Vagina (tissue), 2 donors: ENCODE results near the gene OTUD4. TPM values are rescaled to one million over a fixed set of nuclear protein-coding genes. Genes with fewer than 3 reads are reported as not detected.

Source experiments
- DNase-seq, 2 donors: peaks; one replicate each; pipeline ENCODE4 v3.0.0-alpha.2; 2017; ENCODE audit errors: extremely low spot score in 2 of 2
- H3K27ac ChIP-seq: fragments of 200-600 bp; sonication (generic); one replicate; pipeline ENCODE4 v1.5.1; 2019
- H3K27me3 ChIP-seq: fragments of 200-600 bp; sonication (generic); one replicate; pipeline ENCODE4 v1.5.1; 2019
- H3K36me3 ChIP-seq, 2 donors: fragments of 200-600 bp; sonication (generic); one replicate each; pipeline ENCODE4 v1.5.1; 2017 to 2019
- H3K4me1 ChIP-seq: fragments of 200-600 bp; sonication (generic); one replicate; pipeline ENCODE4 v1.5.1; 2019
- H3K4me3 ChIP-seq, 2 donors: fragments of 200-600 bp; sonication (generic); 1 replicate in 1 of 2; 2 replicates in 1 of 2; pipeline ENCODE4 v1.5.1; 2016 to 2019
- H3K9me3 ChIP-seq: fragments of 200-600 bp; sonication (generic); one replicate; pipeline ENCODE4 v1.5.1; 2019
- CTCF ChIP-seq, 3 experiments: fragments of 450-650 bp in 2 of 3; fragments of 200-600 bp in 1 of 3; sonication (generic) in 1 of 3; IDR thresholded peaks; one replicate each; pipeline ENCODE4 v1.5.1; 2017 to 2019; ENCODE audit warnings: antibody characterized with exemption in 3 of 3, mild to moderate bottlenecking in 2 of 3, moderate library complexity in 2 of 3
- POLR2A ChIP-seq, 2 donors: fragments of 450-650 bp; IDR thresholded peaks; one replicate each; pipeline ENCODE4 v1.6.1; 2017; ENCODE audit warnings: antibody characterized with exemption in 2 of 2, mild to moderate bottlenecking in 2 of 2, moderate library complexity in 2 of 2
- POLR2AphosphoS5 ChIP-seq, 2 donors: sonication (generic); formaldehyde crosslinking; IDR thresholded peaks; one replicate each; pipeline ENCODE4 v1.9.0; 2017; ENCODE audit warnings: antibody characterized with exemption in 2 of 2, mild to moderate bottlenecking in 2 of 2, low read depth in 1 of 2; ENCODE audit not compliant: insufficient read depth in 1 of 2
- intact Hi-C: fragments of 100-400 bp; cut with DNase I; formaldehyde crosslinking; loops from one replicate; pipeline ENCODE4 v1.15.1; 2023
- total RNA-seq: library from RNA; depleted of rRNA; stranded (reverse); fragments of >200 nt; gene quantifications from one replicate; pipeline ENCODE4 v1.2.3, GENCODE V29; 2016

The OTUD4 gene
- total RNA-seq, 1 donor from 2014 or later, result 34.4 TPM

DNA sequence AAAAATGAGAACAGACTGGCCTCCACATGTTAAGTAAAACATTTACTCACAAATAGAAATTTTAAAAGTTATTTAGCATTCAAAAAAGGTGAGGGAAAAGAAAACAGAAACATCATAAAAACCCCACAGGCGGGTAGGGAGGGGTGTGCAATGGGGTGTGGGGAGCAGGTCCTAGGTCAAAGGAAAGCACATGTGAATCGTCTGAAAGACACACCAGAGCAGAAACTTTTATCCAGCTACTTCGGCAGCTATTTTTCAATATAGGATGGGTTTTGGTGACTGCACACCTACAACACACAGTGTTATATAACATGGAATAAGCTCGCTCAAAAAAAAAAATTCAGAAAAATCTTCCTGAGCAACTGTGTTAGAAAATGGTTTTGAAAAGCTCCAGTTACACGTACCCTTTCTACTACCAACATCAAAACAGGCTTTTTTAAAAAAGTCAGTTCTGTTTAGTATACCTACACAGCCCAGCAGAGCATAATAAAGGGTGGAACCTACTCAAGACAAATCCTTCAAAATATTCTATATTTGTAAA is 1.6 kb downstream of the OTUD4 start:
- Histone ChIP-seq H3K27ac (peak overlapping the region; percentile 99), H3K4me1 (peaks cover 37% of the 10 kb centered on the region), H3K36me3 (no peaks in the 10 kb centered on the region), H3K4me3 (peak overlapping the region; percentile 88 to 96), H3K27me3 (no peaks in the 10 kb centered on the region), H3K9me3 (no peaks in the 10 kb centered on the region)
- intact Hi-C loops, result no loop called here
- no peak for DNase-seq
- no peak for TF ChIP-seq POLR2A (IDR thresholded peaks at IDR 0.05)
- TF ChIP-seq CTCF (IDR thresholded peaks at IDR 0.05), result no peak
- TF ChIP-seq POLR2AphosphoS5 (IDR thresholded peaks at IDR 0.05; ENCODE audit: insufficient read depth in 1 of 2, low read depth in 1 of 2), result no peak

- intact Hi-C loops, result no loop called here
- peaks cover 37% of the 10 kb centered on the region for H3K4me1 ChIP-seq
- no peaks in the 10 kb centered on the region for H3K9me3 ChIP-seq
- no peak for DNase-seq
- no peak for TF ChIP-seq POLR2A (IDR thresholded peaks at IDR 0.05)
- no peak for TF ChIP-seq POLR2AphosphoS5 (IDR thresholded peaks at IDR 0.05; ENCODE audit: insufficient read depth in 1 of 2, low read depth in 1 of 2)
- no peak for TF ChIP-seq CTCF (IDR thresholded peaks at IDR 0.05)
- peak overlapping the region; percentile 88 to 96 for H3K4me3 ChIP-seq
- peak overlapping the region; percentile 99 for H3K27ac ChIP-seq
- no peaks in the 10 kb centered on the region for H3K36me3 ChIP-seq
- H3K27me3 ChIP-seq, result no peaks in the 10 kb centered on the region
These were observed 2.4 kb downstream of the OTUD4 start for GRCh38 chr4:145177906-145178538.

DNA sequence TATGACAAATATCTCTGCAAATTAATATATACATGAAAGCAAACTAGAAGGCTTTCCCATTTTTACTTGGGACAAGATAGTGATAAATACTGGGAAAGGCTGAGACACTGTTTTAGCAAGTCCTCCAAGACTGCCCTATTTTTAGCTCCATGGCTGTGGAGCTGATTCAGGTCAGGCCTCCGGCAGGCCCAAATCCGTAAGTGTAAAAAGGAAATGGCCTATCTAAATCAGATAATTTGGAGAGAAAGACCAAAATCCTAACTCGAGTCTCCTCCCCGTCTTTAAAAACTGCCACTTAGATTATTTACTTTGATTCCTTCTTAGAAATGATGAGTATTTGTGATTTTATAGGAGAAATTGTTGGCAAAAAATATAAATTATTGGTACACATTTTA is 2.9 kb downstream of the OTUD4 start:
- H3K4me1 ChIP-seq, result peaks cover 37% of the 10 kb centered on the region
- H3K27me3 ChIP-seq, result no peaks in the 10 kb centered on the region
- H3K9me3 ChIP-seq, result no peaks in the 10 kb centered on the region
- DNase-seq, result no peak
- intact Hi-C loops, result no loop called here
- peak overlapping the region in 1 of 2 donors; percentile 96 for H3K4me3 ChIP-seq
- H3K27ac ChIP-seq, result peak overlapping the region; percentile 99
- no peak for TF ChIP-seq POLR2AphosphoS5 (IDR thresholded peaks at IDR 0.05; ENCODE audit: insufficient read depth in 1 of 2, low read depth in 1 of 2)
- TF ChIP-seq CTCF (IDR thresholded peaks at IDR 0.05), result no peak
- no peaks in the 10 kb centered on the region for H3K36me3 ChIP-seq

- intact Hi-C loops, result no loop called here
- H3K4me1 ChIP-seq, result peaks cover 41% of the 10 kb centered on the region
- no peaks in the 10 kb centered on the region for H3K27me3 ChIP-seq
- no peak for DNase-seq
- H3K27ac ChIP-seq, result peak overlapping the region; percentile 99
- TF ChIP-seq CTCF (IDR thresholded peaks at IDR 0.05), result no peak
- H3K4me3 ChIP-seq, result peak overlapping the region in 1 of 2 donors; percentile 96
- H3K36me3 ChIP-seq, result no peaks in the 10 kb centered on the region
- H3K9me3 ChIP-seq, result no peaks in the 10 kb centered on the region
These were observed 3.6 kb downstream of the OTUD4 start for GRCh38 chr4:145176641-145177432.

- H3K36me3 ChIP-seq, result peaks cover 0 to 17% of the 10 kb centered on the region in 2 donors
- intact Hi-C loops, result no loop called here
- TF ChIP-seq POLR2A (IDR thresholded peaks at IDR 0.05) (no peak), CTCF (IDR thresholded peaks at IDR 0.05) (no peak), POLR2AphosphoS5 (IDR thresholded peaks at IDR 0.05; ENCODE audit: insufficient read depth in 1 of 2, low read depth in 1 of 2) (no peak)
- DNase-seq, result no peak
- peaks cover 13% of the 10 kb centered on the region for H3K4me1 ChIP-seq
- no peak overlapping the region for H3K27ac ChIP-seq
- H3K9me3 ChIP-seq, result no peaks in the 10 kb centered on the region
- no peaks in the 10 kb centered on the region for H3K27me3 ChIP-seq
- no peak overlapping the region for H3K4me3 ChIP-seq
These were observed 8.5 kb downstream of the OTUD4 start for GRCh38 chr4:145171911-145172310.
